Subcutaneous adipose tissue (tissue), 4 donors: ENCODE data around the gene KHDRBS2. TPM values are rescaled to one million over a fixed set of nuclear protein-coding genes. Genes with fewer than 3 reads are reported as not detected.

Source experiments
- total RNA-seq, 4 donors: library from RNA; depleted of rRNA; stranded (reverse); fragments of >200 nt; gene quantifications; one replicate each; pipeline ENCODE4 v1.1.0, GENCODE V29; 2016
- TF ChIP-seq, protein P1 (sequence below): fragments of 450-650 bp; IDR thresholded peaks from one replicate; pipeline ENCODE4 v1.5.1; 2016; ENCODE audit warnings: low read depth, mild to moderate bottlenecking, control low read depth, antibody characterized with exemption, moderate library complexity

Gene KHDRBS2
- total RNA-seq, 4 donors from 2014 or later = 0.34 to 0.44 TPM; not detected in 2

DNA sequence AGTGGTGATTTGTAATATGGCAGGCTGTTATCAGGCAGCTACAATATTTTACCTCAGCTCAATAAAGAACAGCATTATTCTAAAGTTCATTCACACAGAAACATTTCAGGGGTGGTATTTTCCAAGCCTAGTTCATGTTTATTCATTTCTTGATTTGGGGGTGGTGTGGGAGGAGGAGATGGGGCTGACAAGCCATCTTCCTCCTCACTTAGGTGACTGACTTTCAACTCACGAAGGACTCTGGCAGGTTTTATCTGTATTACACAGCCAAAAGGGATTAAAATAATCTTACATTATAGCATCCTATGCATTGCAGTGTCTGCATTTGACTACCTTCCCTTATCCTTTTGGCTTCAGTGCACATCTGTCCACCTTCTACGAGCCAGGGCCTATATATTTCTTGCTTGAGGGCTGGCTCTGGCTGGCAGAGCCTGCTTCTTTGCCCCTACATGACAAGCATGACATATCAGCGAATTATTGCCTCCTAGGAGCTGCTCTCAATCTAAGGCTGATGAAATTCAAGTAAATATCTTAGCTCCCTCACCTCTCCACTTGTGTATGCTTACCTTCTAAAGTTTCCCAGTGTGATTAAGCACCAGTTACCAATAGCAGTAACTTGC lies 20.0 kb downstream of the KHDRBS2 start:
- TF ChIP-seq, protein P1, sequence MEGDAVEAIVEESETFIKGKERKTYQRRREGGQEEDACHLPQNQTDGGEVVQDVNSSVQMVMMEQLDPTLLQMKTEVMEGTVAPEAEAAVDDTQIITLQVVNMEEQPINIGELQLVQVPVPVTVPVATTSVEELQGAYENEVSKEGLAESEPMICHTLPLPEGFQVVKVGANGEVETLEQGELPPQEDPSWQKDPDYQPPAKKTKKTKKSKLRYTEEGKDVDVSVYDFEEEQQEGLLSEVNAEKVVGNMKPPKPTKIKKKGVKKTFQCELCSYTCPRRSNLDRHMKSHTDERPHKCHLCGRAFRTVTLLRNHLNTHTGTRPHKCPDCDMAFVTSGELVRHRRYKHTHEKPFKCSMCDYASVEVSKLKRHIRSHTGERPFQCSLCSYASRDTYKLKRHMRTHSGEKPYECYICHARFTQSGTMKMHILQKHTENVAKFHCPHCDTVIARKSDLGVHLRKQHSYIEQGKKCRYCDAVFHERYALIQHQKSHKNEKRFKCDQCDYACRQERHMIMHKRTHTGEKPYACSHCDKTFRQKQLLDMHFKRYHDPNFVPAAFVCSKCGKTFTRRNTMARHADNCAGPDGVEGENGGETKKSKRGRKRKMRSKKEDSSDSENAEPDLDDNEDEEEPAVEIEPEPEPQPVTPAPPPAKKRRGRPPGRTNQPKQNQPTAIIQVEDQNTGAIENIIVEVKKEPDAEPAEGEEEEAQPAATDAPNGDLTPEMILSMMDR = no peak

DNA sequence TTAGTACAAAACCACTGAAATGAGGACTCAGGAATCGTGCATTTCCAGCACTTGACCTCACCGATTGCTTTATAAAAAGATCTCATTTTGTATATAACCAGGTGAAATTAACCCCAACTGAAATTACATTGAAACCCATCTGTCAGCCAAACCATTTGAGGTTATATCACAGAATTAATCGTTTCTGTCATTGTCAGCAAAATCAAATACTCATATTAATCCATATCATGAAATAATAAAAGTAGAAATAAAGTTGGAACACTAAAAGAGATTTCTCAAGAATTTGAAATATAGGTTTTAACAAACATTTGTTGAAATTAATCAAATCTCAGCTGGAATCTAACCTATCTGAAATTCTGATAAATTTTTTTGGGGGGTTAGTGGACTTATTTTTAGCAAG lies 23.7 kb downstream of the KHDRBS2 start:
- TF ChIP-seq, protein P1 = no peak

DNA sequence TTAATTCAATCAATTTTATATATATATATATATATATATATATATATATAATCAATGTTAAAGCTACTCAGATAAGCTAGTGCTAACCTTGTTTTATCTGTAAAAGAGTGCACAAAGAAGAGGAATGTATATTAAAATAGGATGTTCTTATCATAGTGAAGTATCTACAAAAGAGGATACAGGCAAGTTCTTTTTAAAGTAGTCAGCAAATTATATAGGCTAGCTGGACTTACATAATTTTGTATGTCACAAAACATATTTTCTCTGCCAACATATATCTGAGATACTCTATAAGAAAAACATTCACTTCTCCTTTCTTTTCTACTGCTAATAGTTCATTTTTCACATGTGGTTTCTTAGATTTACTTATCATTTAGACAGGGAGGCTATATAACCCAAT lies 39.9 kb downstream of the KHDRBS2 start:
- TF ChIP-seq, protein P1 = no peak

DNA sequence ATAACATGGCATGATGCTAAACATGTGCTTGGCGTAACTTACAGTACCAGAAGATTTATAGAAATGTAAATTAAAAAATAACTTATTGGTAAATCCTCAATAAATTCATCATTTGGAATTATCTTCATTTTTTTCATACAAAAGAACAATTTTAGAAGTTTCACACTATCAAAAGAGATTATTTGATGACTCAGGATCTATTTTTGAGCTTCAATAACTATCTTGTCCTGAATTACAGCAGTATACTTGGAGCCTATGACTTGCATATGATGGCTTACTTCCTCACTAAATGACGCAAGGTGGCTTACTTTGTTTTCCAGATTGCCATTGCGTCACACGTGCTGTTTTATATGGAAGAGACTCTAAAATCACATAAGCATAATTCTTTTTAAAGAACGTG lies 49.2 kb downstream of the KHDRBS2 start:
- TF ChIP-seq, protein P1 = no peak

DNA sequence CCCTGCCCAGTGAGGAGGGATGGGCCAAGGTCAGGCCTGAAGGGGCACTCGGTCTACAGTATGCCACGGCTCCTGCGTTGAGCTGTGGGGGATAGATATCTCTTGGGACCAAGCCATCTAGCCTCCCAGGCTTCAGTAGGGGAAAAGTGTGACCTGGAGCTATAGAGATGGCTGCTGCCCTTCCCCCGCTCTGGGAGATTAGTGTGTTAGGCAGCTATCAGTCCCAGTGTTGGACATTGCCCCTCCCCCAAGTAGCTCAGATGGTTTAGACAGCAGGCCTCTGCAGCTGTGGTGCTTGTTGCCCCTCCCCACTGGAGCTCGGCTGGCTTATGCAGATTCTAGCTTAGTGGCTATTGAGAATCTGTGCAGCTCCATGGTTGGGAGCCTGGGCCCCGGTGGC lies 56.8 kb downstream of the KHDRBS2 start:
- TF ChIP-seq, protein P1 = no peak

- TF ChIP-seq, protein P1 = no peak
Observed at GRCh38 chr6:62217866-62218265, 68.2 kb downstream of the KHDRBS2 start.

DNA sequence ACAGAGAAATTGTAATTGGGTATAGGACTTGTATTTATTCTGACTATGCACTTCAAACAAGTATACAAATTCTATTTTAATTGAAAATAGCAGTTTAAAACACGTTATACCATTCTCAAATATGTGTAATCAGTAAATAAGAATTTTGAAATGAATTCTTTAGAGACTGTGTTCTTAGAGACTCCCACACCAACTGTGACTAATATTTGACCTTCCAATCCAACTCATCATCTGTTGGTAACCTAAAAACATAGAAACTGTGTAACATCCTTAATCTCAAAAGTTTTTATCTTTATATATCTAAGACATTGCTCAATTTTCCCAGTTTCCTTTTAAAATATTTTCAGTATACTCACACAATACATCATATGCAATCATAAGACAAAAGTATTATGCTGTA lies 83.9 kb downstream of the KHDRBS2 start:
- TF ChIP-seq, protein P1 = no peak
